SH-SY5Y (cell line): Measurements from ENCODE around the gene MYOT.

Experiments used
- GATA2 ChIP-seq: IDR thresholded peaks from 2 replicates; pipeline ENCODE4 v1.6.1; 2011; ENCODE audit warnings: mild to moderate bottlenecking, low read depth, low read length
- GATA3 ChIP-seq: IDR thresholded peaks from 2 replicates; pipeline ENCODE4 v1.6.1; 2011; ENCODE audit warnings: low read depth, mild to moderate bottlenecking, low read length, moderate library complexity

- no peak for TF ChIP-seq GATA2
- no peak for TF ChIP-seq GATA3
Observed at GRCh38 chr5:137836298-137836697, 31.4 kb upstream of the MYOT start.
